ENCODE data around the gene GRB10. TPM values are rescaled to one million over a fixed set of nuclear protein-coding genes. Genes with fewer than 3 reads are reported as not detected.

Gene GRB10
- total and polyA plus RNA-seq, 3 donors from 2014 or later = 54.0 to 81.9 (median 57.7) TPM

DNA sequence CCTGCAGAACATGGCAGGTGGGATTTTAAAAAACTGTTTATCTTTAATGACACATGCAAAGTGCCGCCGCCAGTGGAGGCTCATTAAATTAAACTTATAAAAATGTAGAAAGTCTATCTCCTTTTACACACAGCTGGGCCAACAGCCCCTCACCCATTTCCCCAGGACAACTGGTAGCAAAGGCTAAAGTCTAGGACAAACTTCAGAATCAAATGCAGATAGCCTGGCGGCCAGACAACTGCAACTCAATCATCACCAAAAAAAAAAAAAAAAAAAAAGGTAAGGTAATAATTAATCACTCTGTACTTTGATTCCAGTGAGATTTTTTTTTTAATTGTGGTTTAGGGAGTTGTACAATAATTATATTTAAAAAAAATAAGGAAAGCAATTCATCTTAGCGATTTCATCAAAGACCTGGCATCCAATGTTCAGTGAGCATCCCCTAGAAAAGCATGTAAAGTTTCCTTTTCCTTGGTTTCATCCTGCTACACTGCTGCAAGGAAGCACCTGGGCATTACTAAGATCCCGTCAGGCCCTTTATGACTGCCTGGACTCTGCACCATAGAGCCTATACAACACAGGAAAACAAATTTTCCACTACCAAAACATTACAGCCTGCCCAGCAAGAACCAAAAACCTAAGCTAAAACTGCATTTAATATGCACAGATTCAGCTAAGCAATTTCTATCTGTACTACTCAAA lies 98.5 kb downstream of the GRB10 start:
- WGBS, 2 donors = 87 to 93% methylated on average over 5 of the region's 5 CpGs

DNA sequence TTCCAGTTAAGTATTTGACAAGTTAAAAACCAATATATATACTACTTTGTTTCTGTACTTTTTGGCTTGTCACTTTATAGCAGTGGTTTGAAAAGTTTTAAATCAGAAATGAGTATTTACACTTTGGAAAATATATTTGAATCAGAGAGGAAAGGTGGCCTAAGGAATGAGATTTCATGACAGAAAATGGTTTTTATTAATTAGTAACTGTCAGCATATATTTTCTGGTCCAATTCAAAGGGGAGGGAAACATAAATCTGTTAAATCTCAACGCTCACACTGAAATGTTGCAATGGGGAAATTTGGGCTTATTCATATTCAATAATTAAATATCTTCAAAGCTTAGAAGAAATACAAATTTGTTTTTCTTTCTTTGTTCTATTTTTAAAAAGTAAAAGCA lies 100.1 kb downstream of the GRB10 start:
- H3K4me1 ChIP-seq = no peaks in the 10 kb centered on the region
- no peaks in the 10 kb centered on the region for H3K36me3 ChIP-seq (ENCODE audit: low read depth, missing control alignments)
- DNase-seq = no peak
- WGBS, 2 donors = 93 to 97% methylated on average over 1 of the region's 1 CpG
- intact Hi-C loops (cut with DNase I; ENCODE audit: low total_unique reads) = no loop called here
- no peaks in the 10 kb centered on the region for H3K27me3 ChIP-seq
- no peak overlapping the region for H3K27ac ChIP-seq
- no peak for TF ChIP-seq POLR2A (IDR thresholded peaks at IDR 0.05)
- TF ChIP-seq, protein P1, sequence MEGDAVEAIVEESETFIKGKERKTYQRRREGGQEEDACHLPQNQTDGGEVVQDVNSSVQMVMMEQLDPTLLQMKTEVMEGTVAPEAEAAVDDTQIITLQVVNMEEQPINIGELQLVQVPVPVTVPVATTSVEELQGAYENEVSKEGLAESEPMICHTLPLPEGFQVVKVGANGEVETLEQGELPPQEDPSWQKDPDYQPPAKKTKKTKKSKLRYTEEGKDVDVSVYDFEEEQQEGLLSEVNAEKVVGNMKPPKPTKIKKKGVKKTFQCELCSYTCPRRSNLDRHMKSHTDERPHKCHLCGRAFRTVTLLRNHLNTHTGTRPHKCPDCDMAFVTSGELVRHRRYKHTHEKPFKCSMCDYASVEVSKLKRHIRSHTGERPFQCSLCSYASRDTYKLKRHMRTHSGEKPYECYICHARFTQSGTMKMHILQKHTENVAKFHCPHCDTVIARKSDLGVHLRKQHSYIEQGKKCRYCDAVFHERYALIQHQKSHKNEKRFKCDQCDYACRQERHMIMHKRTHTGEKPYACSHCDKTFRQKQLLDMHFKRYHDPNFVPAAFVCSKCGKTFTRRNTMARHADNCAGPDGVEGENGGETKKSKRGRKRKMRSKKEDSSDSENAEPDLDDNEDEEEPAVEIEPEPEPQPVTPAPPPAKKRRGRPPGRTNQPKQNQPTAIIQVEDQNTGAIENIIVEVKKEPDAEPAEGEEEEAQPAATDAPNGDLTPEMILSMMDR (IDR thresholded peaks at IDR 0.05) = no peak
- no peaks in the 10 kb centered on the region for H3K9me3 ChIP-seq
- no peak overlapping the region for H3K4me3 ChIP-seq

More for the DNA sequence above, 98.5 kb downstream of the GRB10 start:
- intact Hi-C loops (cut with DNase I; ENCODE audit: low total_unique reads) = no loop called here
- H3K27ac ChIP-seq = no peak overlapping the region
- H3K27me3 ChIP-seq = no peaks in the 10 kb centered on the region
- H3K9me3 ChIP-seq = no peaks in the 10 kb centered on the region
- H3K4me3 ChIP-seq = no peak overlapping the region
- no peaks in the 10 kb centered on the region for H3K4me1 ChIP-seq
- no peaks in the 10 kb centered on the region for H3K36me3 ChIP-seq (ENCODE audit: low read depth, missing control alignments)
- TF ChIP-seq POLR2A (IDR thresholded peaks at IDR 0.05) = no peak
- TF ChIP-seq, protein P1 (IDR thresholded peaks at IDR 0.05) = no peak
- no peak for DNase-seq

DNA sequence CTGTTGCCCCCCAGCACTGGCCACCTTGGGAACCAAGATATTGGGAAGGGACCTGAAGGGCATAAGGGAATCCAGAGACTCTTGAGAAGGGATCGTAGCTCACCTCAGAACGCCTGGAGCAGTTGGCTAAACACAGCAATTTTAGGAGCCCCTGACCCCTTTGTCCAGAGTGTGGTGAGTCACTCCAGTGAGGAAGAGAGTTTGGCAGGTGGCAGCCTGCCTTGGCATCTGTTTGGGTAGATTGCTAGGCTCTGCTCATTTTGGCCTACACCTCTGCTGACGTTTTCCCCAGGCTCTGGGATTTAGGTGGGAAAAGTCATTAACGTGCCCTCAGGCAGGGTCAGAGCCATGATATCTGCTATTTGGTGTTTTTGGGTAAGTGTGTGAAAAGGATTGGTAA lies 100.6 kb downstream of the GRB10 start:
- intact Hi-C loops (cut with DNase I; ENCODE audit: low total_unique reads) = no loop called here
- Histone ChIP-seq H3K4me1 (no peaks in the 10 kb centered on the region), H3K36me3 (ENCODE audit: low read depth, missing control alignments) (no peaks in the 10 kb centered on the region), H3K4me3 (no peak overlapping the region), H3K27ac (no peak overlapping the region), H3K27me3 (no peaks in the 10 kb centered on the region), H3K9me3 (no peaks in the 10 kb centered on the region)
- TF ChIP-seq, protein P1 (IDR thresholded peaks at IDR 0.05) = no peak
- TF ChIP-seq POLR2A (IDR thresholded peaks at IDR 0.05) = no peak
- 44 to 48% methylated on average over 4 of the region's 4 CpGs for WGBS, 2 donors
- DNase-seq = no peak

DNA sequence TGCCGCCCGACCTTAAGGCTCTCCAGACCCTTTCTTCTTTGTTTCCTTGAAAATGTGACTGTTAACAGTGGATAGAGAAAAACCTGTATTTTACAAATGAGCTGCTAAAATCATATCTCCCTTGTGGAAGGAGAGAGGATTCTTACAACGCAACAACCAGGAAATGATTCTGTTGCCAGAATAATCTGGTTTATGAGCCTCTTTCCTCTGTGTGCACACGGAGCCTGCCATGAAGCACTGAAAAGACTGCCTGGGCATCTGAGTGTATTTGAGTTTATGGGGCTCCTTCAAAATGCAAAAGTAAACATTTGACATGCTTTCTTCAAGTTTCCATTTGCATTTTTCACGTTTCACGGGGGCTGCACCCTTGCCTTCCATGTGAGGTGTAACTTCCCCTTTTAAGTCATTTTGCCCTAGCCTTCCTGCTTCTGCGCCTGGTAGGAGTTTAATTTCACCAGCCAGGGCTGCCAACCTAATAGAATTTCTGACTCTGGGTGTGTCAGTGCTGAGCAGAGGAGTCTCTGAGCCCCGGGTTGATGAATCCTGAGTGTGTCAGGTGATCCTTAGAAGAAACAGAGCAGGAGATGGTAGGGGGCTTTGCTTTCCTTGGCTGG lies 101.2 kb downstream of the GRB10 start:
- WGBS, 2 donors = 69 to 80% methylated on average over 8 of the region's 8 CpGs
- TF ChIP-seq, protein P1 (IDR thresholded peaks at IDR 0.05) = no peak
- TF ChIP-seq POLR2A (IDR thresholded peaks at IDR 0.05) = no peak
- Histone ChIP-seq H3K27ac (no peak overlapping the region), H3K27me3 (no peaks in the 10 kb centered on the region), H3K4me1 (no peaks in the 10 kb centered on the region), H3K36me3 (ENCODE audit: low read depth, missing control alignments) (no peaks in the 10 kb centered on the region), H3K4me3 (no peak overlapping the region), H3K9me3 (no peaks in the 10 kb centered on the region)
- no peak for DNase-seq
- intact Hi-C loops (cut with DNase I; ENCODE audit: low total_unique reads) = no loop called here

All from testis (tissue), 3 donors.